ENCODE measurements around the gene TEK.

Gene TEK

GRCh38 chr9:27108981-27109541 lies at the start of gene TEK:
TEK (plus strand) TSS chr9:27109225; CDS start chr9:27109591, 366 bp downstream.
- no peak for TF ChIP-seq CEBPB (IDR thresholded peaks at IDR 0.05)
- no peak for TF ChIP-seq CREB1 (IDR thresholded peaks at IDR 0.05; ENCODE audit: low read depth)

DNA sequence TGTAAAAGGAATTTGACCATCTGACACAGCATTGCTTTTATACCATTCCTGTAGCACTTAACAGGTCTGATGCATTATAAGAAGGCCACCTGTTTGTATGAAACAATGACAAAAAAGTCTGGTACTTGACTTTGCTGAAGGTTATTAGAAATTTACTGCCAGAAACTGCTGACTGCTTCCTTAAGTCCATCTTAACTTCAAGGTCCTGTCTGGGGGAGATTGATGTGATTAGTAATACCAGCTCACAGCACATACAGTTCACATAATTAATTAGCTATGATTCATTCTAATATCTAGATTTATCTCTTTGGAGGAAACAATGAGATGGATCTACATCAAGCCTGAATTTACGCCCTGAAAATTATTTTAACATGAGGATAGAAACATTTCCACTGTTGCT lies 49.6 kb upstream of the TEK start:
- TF ChIP-seq, protein P1, sequence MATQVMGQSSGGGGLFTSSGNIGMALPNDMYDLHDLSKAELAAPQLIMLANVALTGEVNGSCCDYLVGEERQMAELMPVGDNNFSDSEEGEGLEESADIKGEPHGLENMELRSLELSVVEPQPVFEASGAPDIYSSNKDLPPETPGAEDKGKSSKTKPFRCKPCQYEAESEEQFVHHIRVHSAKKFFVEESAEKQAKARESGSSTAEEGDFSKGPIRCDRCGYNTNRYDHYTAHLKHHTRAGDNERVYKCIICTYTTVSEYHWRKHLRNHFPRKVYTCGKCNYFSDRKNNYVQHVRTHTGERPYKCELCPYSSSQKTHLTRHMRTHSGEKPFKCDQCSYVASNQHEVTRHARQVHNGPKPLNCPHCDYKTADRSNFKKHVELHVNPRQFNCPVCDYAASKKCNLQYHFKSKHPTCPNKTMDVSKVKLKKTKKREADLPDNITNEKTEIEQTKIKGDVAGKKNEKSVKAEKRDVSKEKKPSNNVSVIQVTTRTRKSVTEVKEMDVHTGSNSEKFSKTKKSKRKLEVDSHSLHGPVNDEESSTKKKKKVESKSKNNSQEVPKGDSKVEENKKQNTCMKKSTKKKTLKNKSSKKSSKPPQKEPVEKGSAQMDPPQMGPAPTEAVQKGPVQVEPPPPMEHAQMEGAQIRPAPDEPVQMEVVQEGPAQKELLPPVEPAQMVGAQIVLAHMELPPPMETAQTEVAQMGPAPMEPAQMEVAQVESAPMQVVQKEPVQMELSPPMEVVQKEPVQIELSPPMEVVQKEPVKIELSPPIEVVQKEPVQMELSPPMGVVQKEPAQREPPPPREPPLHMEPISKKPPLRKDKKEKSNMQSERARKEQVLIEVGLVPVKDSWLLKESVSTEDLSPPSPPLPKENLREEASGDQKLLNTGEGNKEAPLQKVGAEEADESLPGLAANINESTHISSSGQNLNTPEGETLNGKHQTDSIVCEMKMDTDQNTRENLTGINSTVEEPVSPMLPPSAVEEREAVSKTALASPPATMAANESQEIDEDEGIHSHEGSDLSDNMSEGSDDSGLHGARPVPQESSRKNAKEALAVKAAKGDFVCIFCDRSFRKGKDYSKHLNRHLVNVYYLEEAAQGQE (IDR thresholded peaks at IDR 0.05; ENCODE audit: low read depth): no peak
- TF ChIP-seq YY1 (IDR thresholded peaks at IDR 0.05; ENCODE audit: low read depth): no peak
- TF ChIP-seq EGR1 (IDR thresholded peaks at IDR 0.05): no peak
- TF ChIP-seq ZBTB7A (IDR thresholded peaks at IDR 0.05; ENCODE audit: low read depth): no peak
- TF ChIP-seq TEAD4 (IDR thresholded peaks at IDR 0.05): no peak
- TF ChIP-seq EP300 (IDR thresholded peaks at IDR 0.05; ENCODE audit: borderline replicate concordance): no peak
- TF ChIP-seq NFIC (IDR thresholded peaks at IDR 0.05): no peak
- no peak for TF ChIP-seq USF1 (IDR thresholded peaks at IDR 0.05)
- TF ChIP-seq CREB1 (IDR thresholded peaks at IDR 0.05; ENCODE audit: low read depth): no peak
- no peak for TF ChIP-seq CEBPB (IDR thresholded peaks at IDR 0.05)
- TF ChIP-seq RAD21 (IDR thresholded peaks at IDR 0.05; ENCODE audit: low read depth): no peak
- TF ChIP-seq, protein P2, sequence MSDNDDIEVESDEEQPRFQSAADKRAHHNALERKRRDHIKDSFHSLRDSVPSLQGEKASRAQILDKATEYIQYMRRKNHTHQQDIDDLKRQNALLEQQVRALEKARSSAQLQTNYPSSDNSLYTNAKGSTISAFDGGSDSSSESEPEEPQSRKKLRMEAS (IDR thresholded peaks at IDR 0.05): no peak
- TF ChIP-seq FOXM1 (IDR thresholded peaks at IDR 0.05; ENCODE audit: borderline replicate concordance, low read depth): no peak

DNA sequence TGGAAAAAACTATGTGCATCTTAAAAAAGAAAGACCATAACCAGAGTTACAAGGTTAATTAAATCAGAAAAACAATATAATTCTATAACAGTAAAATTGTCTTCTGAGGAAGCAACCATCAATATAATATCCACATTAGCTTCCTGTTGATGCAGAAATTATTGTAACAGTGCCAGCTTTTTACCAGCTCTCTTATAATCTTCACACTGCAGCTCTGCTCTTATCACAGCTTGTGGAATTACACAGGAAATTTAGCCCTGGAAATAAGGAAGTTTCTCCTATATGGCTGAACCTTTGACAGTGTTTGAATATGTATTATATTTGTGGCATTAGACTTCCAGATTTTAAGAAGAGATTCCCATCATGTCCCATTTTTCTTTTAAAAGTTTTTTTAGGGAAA lies 49.1 kb upstream of the TEK start:
- no peak for TF ChIP-seq CREB1 (IDR thresholded peaks at IDR 0.05; ENCODE audit: low read depth)

DNA sequence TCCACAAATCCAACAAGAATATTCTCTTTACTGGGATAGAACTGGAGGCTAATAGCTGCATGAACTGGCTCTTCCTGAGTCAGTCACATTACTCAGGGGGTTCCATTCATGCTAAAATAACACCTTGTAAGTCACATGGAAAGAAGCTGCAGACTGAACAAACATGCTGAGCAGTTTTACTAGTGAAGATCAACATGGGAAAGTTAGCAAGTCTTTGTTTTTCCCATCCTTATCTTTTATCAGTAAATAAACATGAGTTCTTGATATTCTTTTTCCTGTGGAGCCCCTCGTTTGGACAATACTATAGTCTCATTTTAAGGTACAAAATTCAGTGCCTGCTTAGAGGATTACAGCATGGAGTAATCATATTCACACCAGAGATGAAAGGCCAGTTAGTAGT lies 43.7 kb upstream of the TEK start:
- TF ChIP-seq, protein P2 (IDR thresholded peaks at IDR 0.05): no peak
- no peak for TF ChIP-seq NFIC (IDR thresholded peaks at IDR 0.05)
- no peak for TF ChIP-seq ZBTB7A (IDR thresholded peaks at IDR 0.05; ENCODE audit: low read depth)
- no peak for TF ChIP-seq RAD21 (IDR thresholded peaks at IDR 0.05; ENCODE audit: low read depth)
- no peak for TF ChIP-seq CEBPB (IDR thresholded peaks at IDR 0.05)
- no peak for TF ChIP-seq YY1 (IDR thresholded peaks at IDR 0.05; ENCODE audit: low read depth)
- TF ChIP-seq, protein P1 (IDR thresholded peaks at IDR 0.05; ENCODE audit: low read depth): no peak
- no peak for TF ChIP-seq CREB1 (IDR thresholded peaks at IDR 0.05; ENCODE audit: low read depth)
- no peak for TF ChIP-seq FOXM1 (IDR thresholded peaks at IDR 0.05; ENCODE audit: borderline replicate concordance, low read depth)
- TF ChIP-seq TAF1 (IDR thresholded peaks at IDR 0.05; ENCODE audit: low read depth): no peak
- TF ChIP-seq EP300 (IDR thresholded peaks at IDR 0.05; ENCODE audit: borderline replicate concordance): no peak
- TF ChIP-seq TEAD4 (IDR thresholded peaks at IDR 0.05): no peak

GRCh38 chr9:27073841-27074728 lies 34.9 kb upstream of the TEK start:
- TF ChIP-seq, protein P1 (IDR thresholded peaks at IDR 0.05; ENCODE audit: low read depth): no peak
- TF ChIP-seq TEAD4 (IDR thresholded peaks at IDR 0.05): no peak
- TF ChIP-seq NFIC (IDR thresholded peaks at IDR 0.05): no peak
- TF ChIP-seq ZBTB7A (IDR thresholded peaks at IDR 0.05; ENCODE audit: low read depth): no peak
- TF ChIP-seq USF1 (IDR thresholded peaks at IDR 0.05): no peak
- TF ChIP-seq TAF1 (IDR thresholded peaks at IDR 0.05; ENCODE audit: low read depth): no peak
- TF ChIP-seq EP300 (IDR thresholded peaks at IDR 0.05; ENCODE audit: borderline replicate concordance): no peak
- no peak for TF ChIP-seq RAD21 (IDR thresholded peaks at IDR 0.05; ENCODE audit: low read depth)
- no peak for TF ChIP-seq CREB1 (IDR thresholded peaks at IDR 0.05; ENCODE audit: low read depth)
- TF ChIP-seq TCF12 (IDR thresholded peaks at IDR 0.05; ENCODE audit: low read depth): no peak
- no peak for TF ChIP-seq FOXM1 (IDR thresholded peaks at IDR 0.05; ENCODE audit: borderline replicate concordance, low read depth)
- no peak for TF ChIP-seq YY1 (IDR thresholded peaks at IDR 0.05; ENCODE audit: low read depth)
- TF ChIP-seq EGR1 (IDR thresholded peaks at IDR 0.05): no peak
- TF ChIP-seq, protein P2 (IDR thresholded peaks at IDR 0.05): no peak

Measured in Ishikawa (cell line).